BLaER1 (cell line): ENCODE data around the gene TTLL11.

Experiments used
- H3K27ac ChIP-seq: shearing (Covaris generic); formaldehyde crosslinking; 2 replicates; pipeline ENCODE4 v1.8.1; 2022
- H3K27me3 ChIP-seq: shearing (Covaris generic); formaldehyde crosslinking; 2 replicates; pipeline ENCODE4 v1.8.1; 2022
- H3K36me3 ChIP-seq: shearing (Covaris generic); formaldehyde crosslinking; 2 replicates; pipeline ENCODE4 v1.8.1; 2022
- H3K4me1 ChIP-seq: shearing (Covaris generic); formaldehyde crosslinking; 2 replicates; pipeline ENCODE4 v1.8.1; 2022
- H3K4me2 ChIP-seq: shearing (Covaris generic); formaldehyde crosslinking; 2 replicates; pipeline ENCODE4 v1.8.1; 2022
- H3K4me3 ChIP-seq: shearing (Covaris generic); formaldehyde crosslinking; 2 replicates; pipeline ENCODE4 v1.8.1; 2022
- H3K9ac ChIP-seq: shearing (Covaris generic); formaldehyde crosslinking; 2 replicates; pipeline ENCODE4 v1.8.1; 2022
- H3K9me3 ChIP-seq: shearing (Covaris generic); formaldehyde crosslinking; 2 replicates; pipeline ENCODE4 v1.8.1; 2022
- H4K20me1 ChIP-seq: shearing (Covaris generic); formaldehyde crosslinking; 2 replicates; pipeline ENCODE4 v1.8.1; 2022
- Cebpa-rat ChIP-seq: shearing (Covaris generic); IDR thresholded peaks from 2 replicates; pipeline ENCODE4 v1.8.1; 2022

The TTLL11 gene

DNA sequence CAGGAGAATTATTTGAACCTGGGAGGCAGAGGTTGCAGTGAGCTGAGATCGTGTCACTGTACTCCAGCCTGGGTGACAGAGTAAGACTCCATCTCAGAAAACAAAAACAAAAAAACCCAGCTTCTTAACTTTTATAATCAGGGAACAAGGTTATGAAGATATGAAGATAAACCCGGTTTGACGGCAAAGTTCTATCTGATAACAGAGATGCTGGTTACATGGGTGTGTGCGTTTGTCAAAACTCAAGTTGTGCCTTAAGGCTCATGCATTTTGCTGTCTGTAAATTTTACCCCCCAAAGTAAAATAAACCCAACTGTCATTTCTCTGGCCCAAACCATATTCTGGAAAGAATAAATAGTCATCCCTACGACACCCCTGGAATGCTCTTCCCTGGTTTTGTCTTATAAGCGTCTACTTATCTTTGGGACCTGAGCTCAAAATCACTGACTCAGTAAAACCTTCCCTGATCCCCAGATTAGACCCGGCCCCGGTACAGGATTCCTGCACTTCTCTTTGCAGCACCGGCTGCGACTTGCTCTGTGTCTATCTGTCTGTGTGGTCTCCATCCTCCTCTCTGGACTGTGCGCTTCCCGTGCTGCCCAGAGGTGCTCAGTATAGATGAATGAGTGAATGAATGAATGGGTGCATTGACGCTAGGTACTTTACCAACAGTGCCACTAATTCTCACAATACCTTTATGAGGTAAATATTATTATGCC lies 269.5 kb downstream of the TTLL11 start:
- no peak for TF ChIP-seq Cebpa-rat
- H3K27me3 ChIP-seq, result no peaks in the 10 kb centered on the region
- H3K4me1 ChIP-seq, result peaks cover 60% of the 10 kb centered on the region
- H3K4me2 ChIP-seq, result no peak overlapping the region
- no peak overlapping the region for H3K27ac ChIP-seq
- no peaks in the 10 kb centered on the region for H4K20me1 ChIP-seq
- no peak overlapping the region for H3K9ac ChIP-seq
- no peaks in the 10 kb centered on the region for H3K36me3 ChIP-seq
- no peaks in the 10 kb centered on the region for H3K9me3 ChIP-seq
- no peak overlapping the region for H3K4me3 ChIP-seq

GRCh38 chr9:121822093-121823085 lies 270.7 kb downstream of the TTLL11 start:
- Histone ChIP-seq H4K20me1 (no peaks in the 10 kb centered on the region), H3K4me3 (no peak overlapping the region), H3K36me3 (no peaks in the 10 kb centered on the region), H3K9ac (no peak overlapping the region; the same call in 1 of the 2 replicates), H3K9me3 (no peaks in the 10 kb centered on the region), H3K4me2 (peak overlapping the region; percentile 68), H3K27ac (peak overlapping the region; percentile 66), H3K27me3 (no peaks in the 10 kb centered on the region), H3K4me1 (peaks cover 60% of the 10 kb centered on the region)
- no peak for TF ChIP-seq Cebpa-rat

- no peak for TF ChIP-seq Cebpa-rat
- H3K4me2 ChIP-seq, result peak overlapping the region; percentile 68
- no peaks in the 10 kb centered on the region for H3K27me3 ChIP-seq
- H3K9me3 ChIP-seq, result no peaks in the 10 kb centered on the region
- no peaks in the 10 kb centered on the region for H4K20me1 ChIP-seq
- peaks cover 60% of the 10 kb centered on the region for H3K4me1 ChIP-seq
- H3K27ac ChIP-seq, result peak overlapping the region; percentile 66; the same call in 1 of the 2 replicates
- no peak overlapping the region for H3K4me3 ChIP-seq
- H3K9ac ChIP-seq, result no peak overlapping the region; the same call in 1 of the 2 replicates
- no peaks in the 10 kb centered on the region for H3K36me3 ChIP-seq
Measured at GRCh38 chr9:121821326-121821725, 271.8 kb downstream of the TTLL11 start.

DNA sequence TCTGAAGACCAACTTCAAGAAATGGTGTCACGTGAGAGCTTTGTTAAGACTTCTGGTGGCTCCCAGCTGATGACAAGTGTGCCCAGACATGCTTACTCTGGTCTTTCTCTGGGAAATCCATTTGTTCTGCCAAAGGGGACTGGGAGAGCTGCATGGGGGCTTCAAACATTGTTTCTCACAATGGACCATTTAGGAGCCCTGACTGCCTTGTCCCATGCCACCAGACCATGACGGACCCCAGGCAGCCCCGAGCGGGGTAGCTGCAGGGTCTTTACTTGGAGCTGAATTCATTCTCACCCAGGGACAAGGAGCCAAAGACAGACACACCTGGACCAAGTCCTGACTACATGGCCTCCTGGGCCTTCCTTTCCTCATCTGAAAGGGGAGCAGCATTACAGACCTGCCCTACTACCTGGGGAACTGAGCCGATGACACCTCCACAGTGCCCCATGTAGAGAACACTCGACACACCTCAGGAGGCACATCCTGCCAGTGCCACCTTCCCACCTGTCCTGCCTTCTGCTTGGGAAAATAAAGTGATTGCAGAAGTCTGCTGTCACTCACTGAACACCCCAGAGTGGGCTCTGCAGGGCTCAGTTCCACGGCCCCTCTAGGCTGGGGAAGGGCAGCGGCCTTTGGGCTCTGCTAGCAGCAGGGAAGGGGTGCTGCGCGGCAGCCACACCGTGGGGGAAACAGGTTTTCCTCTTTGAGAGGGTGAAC lies 272.7 kb downstream of the TTLL11 start:
- H3K9ac ChIP-seq, result no peak overlapping the region
- H3K36me3 ChIP-seq, result no peaks in the 10 kb centered on the region
- peaks cover 57% of the 10 kb centered on the region for H3K4me1 ChIP-seq
- H3K4me3 ChIP-seq, result no peak overlapping the region
- peak overlapping the region; percentile 79 for H3K4me2 ChIP-seq
- H4K20me1 ChIP-seq, result no peaks in the 10 kb centered on the region
- no peak overlapping the region; the same call in 1 of the 2 replicates for H3K27ac ChIP-seq
- no peaks in the 10 kb centered on the region for H3K27me3 ChIP-seq
- no peak for TF ChIP-seq Cebpa-rat
- H3K9me3 ChIP-seq, result no peaks in the 10 kb centered on the region

DNA sequence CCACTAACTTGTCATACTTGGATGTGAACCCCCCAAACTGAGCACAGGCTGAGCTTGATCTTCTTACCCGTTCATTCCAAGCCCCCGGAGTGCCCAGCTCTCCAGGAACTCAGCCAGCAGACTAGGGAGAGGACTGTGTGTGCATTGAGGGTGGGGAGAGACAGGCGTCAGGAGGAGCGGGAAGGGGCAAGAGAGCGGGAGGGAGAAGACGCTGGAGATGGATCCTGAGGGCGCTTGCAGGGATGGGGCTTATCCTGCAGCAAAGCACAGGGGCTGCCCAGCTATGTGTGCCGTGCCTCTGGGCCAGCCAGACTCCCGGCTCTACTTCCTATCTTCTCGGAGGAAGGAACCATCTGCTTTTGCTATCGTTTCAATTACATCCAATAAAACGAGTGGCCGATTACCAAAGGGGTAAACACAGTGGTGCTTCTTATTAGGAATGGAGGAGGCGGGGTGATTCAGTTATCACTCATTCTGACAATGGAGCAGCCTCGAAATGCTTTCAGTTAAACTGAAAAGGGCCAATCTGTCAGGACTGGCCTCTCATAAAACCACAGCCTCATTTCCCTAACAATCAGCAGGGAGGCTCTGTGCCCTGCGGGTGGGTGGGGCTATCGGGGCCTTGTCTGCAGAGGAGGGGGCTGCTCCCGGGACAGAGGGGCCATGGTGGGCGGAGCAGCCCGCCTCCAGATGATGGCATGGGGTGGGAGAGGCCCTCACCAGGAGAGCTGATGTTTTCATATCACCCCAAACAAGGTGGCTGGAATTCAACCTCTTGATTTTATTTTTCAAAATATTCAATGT lies 273.5 kb downstream of the TTLL11 start:
- Histone ChIP-seq H3K9me3 (no peaks in the 10 kb centered on the region), H3K27ac (peak overlapping the region; percentile 76), H4K20me1 (no peaks in the 10 kb centered on the region), H3K4me3 (no peak overlapping the region), H3K27me3 (no peaks in the 10 kb centered on the region), H3K4me1 (peaks cover 55% of the 10 kb centered on the region), H3K4me2 (peak overlapping the region; percentile 79), H3K9ac (peak overlapping the region; percentile 46; the same call in 1 of the 2 replicates), H3K36me3 (no peaks in the 10 kb centered on the region)
- TF ChIP-seq Cebpa-rat, result no peak

- Histone ChIP-seq H4K20me1 (no peaks in the 10 kb centered on the region), H3K4me3 (no peak overlapping the region)
Measured at GRCh38 chr9:121818841-121819427, 274.2 kb downstream of the TTLL11 start.

DNA sequence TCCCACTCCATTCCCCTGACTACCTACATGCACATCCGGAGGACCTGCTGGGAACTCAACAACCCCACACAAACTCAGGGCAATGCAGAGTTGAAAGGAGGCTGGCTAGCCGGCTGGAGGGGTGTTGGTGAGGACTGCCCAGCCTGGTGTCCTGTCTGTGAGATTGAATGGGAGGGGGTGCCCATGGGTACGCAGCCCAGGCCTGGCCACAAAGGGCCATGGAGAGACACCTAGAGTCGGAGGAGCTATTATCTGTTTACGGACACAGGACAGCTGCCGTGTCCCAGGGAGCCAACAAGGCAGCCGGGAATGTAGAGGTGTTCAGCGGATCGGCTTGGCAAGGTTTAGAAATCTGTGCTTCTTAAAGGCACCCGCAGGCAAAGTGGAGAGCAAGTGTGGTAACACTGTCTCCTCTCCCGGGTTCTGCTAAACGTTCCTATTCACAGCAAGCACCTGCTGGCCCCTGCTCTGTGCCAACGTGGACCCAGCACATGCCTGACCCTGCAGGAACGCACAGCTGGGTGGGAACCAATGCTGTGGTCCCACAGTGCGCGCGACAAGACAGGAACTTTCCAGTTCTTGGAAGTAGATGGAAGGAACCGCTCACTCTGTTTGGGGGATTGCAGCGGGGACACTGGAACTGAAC lies 275.0 kb downstream of the TTLL11 start:
- TF ChIP-seq Cebpa-rat, result no peak
- Histone ChIP-seq H3K4me2 (no peak overlapping the region), H3K4me3 (no peak overlapping the region), H3K27me3 (no peaks in the 10 kb centered on the region), H3K27ac (no peak overlapping the region), H4K20me1 (no peaks in the 10 kb centered on the region), H3K9me3 (no peaks in the 10 kb centered on the region), H3K4me1 (peaks cover 52% of the 10 kb centered on the region), H3K9ac (no peak overlapping the region), H3K36me3 (no peaks in the 10 kb centered on the region)

More at GRCh38 chr9:121818841-121819427, 274.2 kb downstream of the TTLL11 start:
- Histone ChIP-seq H3K27ac (peak overlapping the region; percentile 76), H3K4me2 (peak overlapping the region; percentile 79), H3K4me1 (peaks cover 52% of the 10 kb centered on the region), H3K36me3 (no peaks in the 10 kb centered on the region), H3K9ac (peak overlapping the region; percentile 46; the same call in 1 of the 2 replicates), H3K27me3 (no peaks in the 10 kb centered on the region), H3K9me3 (no peaks in the 10 kb centered on the region)
- TF ChIP-seq Cebpa-rat, result no peak

- no peak overlapping the region for H3K27ac ChIP-seq
- H3K36me3 ChIP-seq, result no peaks in the 10 kb centered on the region
- no peak overlapping the region for H3K4me2 ChIP-seq
- no peak overlapping the region for H3K4me3 ChIP-seq
- no peak overlapping the region for H3K9ac ChIP-seq
- H3K27me3 ChIP-seq, result no peaks in the 10 kb centered on the region
- no peak for TF ChIP-seq Cebpa-rat
- H4K20me1 ChIP-seq, result no peaks in the 10 kb centered on the region
- H3K4me1 ChIP-seq, result peaks cover 46% of the 10 kb centered on the region
- H3K9me3 ChIP-seq, result no peaks in the 10 kb centered on the region
Measured at GRCh38 chr9:121817476-121817875, 275.6 kb downstream of the TTLL11 start.
